Measurements from ENCODE around the gene CHRNE. TPM values are rescaled to one million over a fixed set of nuclear protein-coding genes. Genes with fewer than 3 reads are reported as not detected.

The CHRNE gene
- total and polyA plus RNA-seq, 2 of the 4 experiments (the other 2 are of a cell fraction) = under 0.01 to 0.21 TPM

GRCh38 chr17:4942760-4943508 is 40.0 kb upstream of the CHRNE start:
- Histone ChIP-seq H3K4me2 (ENCODE audit: low read depth, low read length) (no peak overlapping the region), H4K91ac (ENCODE audit: insufficient read depth, low read depth, low read length) (no peak overlapping the region), H3K56ac (ENCODE audit: extremely low read depth, insufficient read depth, low read length) (no peak overlapping the region), H2AK5ac (ENCODE audit: low read depth, low read length) (no peak overlapping the region), H4K5ac (ENCODE audit: low read depth, low read length) (no peak overlapping the region), H3K9me1 (ENCODE audit: insufficient read depth, low read length) (peaks cover 15% of the 10 kb centered on the region; the same call in 1 of the 2 replicates), H4K20me1 (ENCODE audit: insufficient read depth, low read length) (peaks cover 66% of the 10 kb centered on the region), H2BK5ac (ENCODE audit: low read depth, low read length, poor library complexity, severe bottlenecking) (no peak overlapping the region), H3K4me3 (ENCODE audit: insufficient read depth, low read depth, low read length) (no peak overlapping the region), H2BK15ac (ENCODE audit: low read depth, low read length) (no peak overlapping the region), H3K23ac (ENCODE audit: low read depth, low read length) (no peak overlapping the region), H2BK120ac (ENCODE audit: low read depth, low read length) (no peak overlapping the region), H3K27me3 (ENCODE audit: control insufficient read depth, insufficient read depth, low read length) (no peaks in the 10 kb centered on the region), H3K18ac (ENCODE audit: low read depth, low read length) (no peak overlapping the region), H2BK20ac (ENCODE audit: low read depth, low read length) (no peak overlapping the region), H3K4ac (ENCODE audit: low read depth, low read length) (no peak overlapping the region), H3K36me3 (ENCODE audit: control insufficient read depth, insufficient read depth, low read length) (peaks cover 46% of the 10 kb centered on the region), H3K14ac (replicated peaks; ENCODE audit: low read depth, low read length) (no peak overlapping the region), H3K9ac (ENCODE audit: low read depth, low read length) (no peak overlapping the region), H2AFZ (replicated peaks; ENCODE audit: low read length, poor library complexity) (no peak overlapping the region), H4K8ac (ENCODE audit: low read depth in 2 of 2, low read length in 2 of 2) (no peak overlapping the region), H3K9me3 (ENCODE audit: control insufficient read depth, insufficient read depth, low read length) (no peaks in the 10 kb centered on the region), H3K4me1 (ENCODE audit: control insufficient read depth, insufficient read depth, low read length) (peaks cover 19% of the 10 kb centered on the region), H3K79me1 (ENCODE audit: low read depth in 1 of 2, low read length in 2 of 2) (peaks cover 22 to 61% of the 10 kb centered on the region in 2 experiments; a peak in 3 of 4 replicates), H2AK9ac (replicated peaks; ENCODE audit: low read depth, low read length, poor library complexity) (no peak overlapping the region), H3K27ac (ENCODE audit: insufficient read depth, low read length) (no peak overlapping the region)
- ChIA-PET POLR2A (ENCODE audit: unreplicated experiment) (no interaction called here), CTCF (no interaction called here)
- no TSS peak for BruUV-seq (replicated peaks)
- in situ Hi-C loops (cut with MboI; ENCODE audit: low sequenced_read_pairs) = no loop called here
- no peak for ATAC-seq (ENCODE audit: low read depth)
- intact Hi-C loops (cut with micrococcal nuclease) = no loop called here
- TF ChIP-seq SMC3 (IDR thresholded peaks at IDR 0.05; ENCODE audit: low read depth, low read length) = no peak
- no peak for TF ChIP-seq MAZ (IDR thresholded peaks at IDR 0.05; ENCODE audit: borderline replicate concordance, low read depth, low read length)
- no peak for TF ChIP-seq ELK1 (IDR thresholded peaks at IDR 0.05; ENCODE audit: borderline replicate concordance, low read depth, low read length)
- TF ChIP-seq CEBPB (IDR thresholded peaks at IDR 0.05; ENCODE audit: low read depth, low read length) = no peak
- no peak for TF ChIP-seq RFX5 (IDR thresholded peaks at IDR 0.05; ENCODE audit: low read depth, low read length)
- no peak for TF ChIP-seq MXI1 (IDR thresholded peaks at IDR 0.05; ENCODE audit: borderline replicate concordance, low read depth, low read length)
- no peak for TF ChIP-seq RAD21 (IDR thresholded peaks at IDR 0.05; ENCODE audit: low read length)
- no peak for TF ChIP-seq USF2 (IDR thresholded peaks at IDR 0.05; ENCODE audit: low read depth, low read length)
- TF ChIP-seq CTCF (conservative IDR thresholded peaks at IDR 0.05; ENCODE audit: low read depth, low read length) = no peak
- TF ChIP-seq RCOR1 (IDR thresholded peaks at IDR 0.05; ENCODE audit: insufficient replicate concordance, low read length) = no peak
- no peak for TF ChIP-seq NFE2L2 (IDR thresholded peaks at IDR 0.05; ENCODE audit: low read depth, low read length)
- no peak for TF ChIP-seq POLR2A (IDR thresholded peaks at IDR 0.05; ENCODE audit: low read depth, low read length)
- no peak for TF ChIP-seq MAFK (IDR thresholded peaks at IDR 0.05; ENCODE audit: low read depth, low read length)
- no peak for TF ChIP-seq CHD1 (IDR thresholded peaks at IDR 0.05; ENCODE audit: low read depth, low read length)
- dilution Hi-C loops (cut with HindIII; ENCODE audit: low sequenced_read_pairs, unreplicated experiment) = no loop called here
- WGBS, 2 experiments (ENCODE audit: extremely low coverage in 2 of 2, insufficient read length in 1 of 2) = 86% methylated on average over 1 of the region's 13 CpGs; no CpG with 5 or more reads in 1 of the 2 experiments
- no peak for DNase-seq
